Measurements from ENCODE around the gene SEPTIN10.
"Not testable (repeated sequence)": the region's sequence is repeated elsewhere in the genome, so short reads cannot be mapped to it uniquely, and the experiment has no call there.

The SEPTIN10 gene

GRCh38 chr2:109631741-109632140, 18.0 kb upstream of the SEPTIN10 start:
- TF ChIP-seq CTCF (IDR thresholded peaks at IDR 0.05; ENCODE audit: insufficient read depth, low read depth, low read length, missing control alignments): no peak
- no peak overlapping the region for H3K4me3 ChIP-seq (ENCODE audit: low read length)
- no peak for DNase-seq (ENCODE audit: low read depth)

- H3K4me3 ChIP-seq (ENCODE audit: low read length): no peak overlapping the region
- DNase-seq (ENCODE audit: low read depth): no peak
- no peak for TF ChIP-seq CTCF (IDR thresholded peaks at IDR 0.05; ENCODE audit: insufficient read depth, low read depth, low read length, missing control alignments)
Observed at GRCh38 chr2:109630441-109631430, 17.0 kb upstream of the SEPTIN10 start.

- no peak for TF ChIP-seq CTCF (IDR thresholded peaks at IDR 0.05; ENCODE audit: insufficient read depth, low read depth, low read length, missing control alignments)
- H3K4me3 ChIP-seq (ENCODE audit: low read length): no peak overlapping the region
- DNase-seq (ENCODE audit: low read depth): no peak
Observed at GRCh38 chr2:109629867-109630266, 16.1 kb upstream of the SEPTIN10 start.

GRCh38 chr2:109628321-109628720, 14.6 kb upstream of the SEPTIN10 start:
- DNase-seq (ENCODE audit: low read depth); H3K4me3 ChIP-seq (ENCODE audit: low read length): not testable (repeated sequence)

- TF ChIP-seq CTCF (IDR thresholded peaks at IDR 0.05; ENCODE audit: insufficient read depth, low read depth, low read length, missing control alignments): no peak
Observed at GRCh38 chr2:109624339-109624738, 10.6 kb upstream of the SEPTIN10 start.

GRCh38 chr2:109623923-109624322, 10.2 kb upstream of the SEPTIN10 start:
- no peak for DNase-seq (ENCODE audit: low read depth)
- no peak for TF ChIP-seq CTCF (IDR thresholded peaks at IDR 0.05; ENCODE audit: insufficient read depth, low read depth, low read length, missing control alignments)
- H3K4me3 ChIP-seq (ENCODE audit: low read length): no peak overlapping the region

More at GRCh38 chr2:109624339-109624738, 10.6 kb upstream of the SEPTIN10 start:
- H3K4me3 ChIP-seq (ENCODE audit: low read length): no peak overlapping the region
- no peak for DNase-seq (ENCODE audit: low read depth)

GRCh38 chr2:109623297-109623696, 9.5 kb upstream of the SEPTIN10 start:
- no peak for TF ChIP-seq CTCF (IDR thresholded peaks at IDR 0.05; ENCODE audit: insufficient read depth, low read depth, low read length, missing control alignments)

More at GRCh38 chr2:109623297-109623696, 9.5 kb upstream of the SEPTIN10 start:
- no peak for DNase-seq (ENCODE audit: low read depth)
- H3K4me3 ChIP-seq (ENCODE audit: low read length): no peak overlapping the region
